HG02943 (cell line): ENCODE measurements around the gene CXCL1.
"Not testable (repeated sequence)": the region's sequence is repeated elsewhere in the genome, so short reads cannot be mapped to it uniquely, and the experiment has no call there.

Source experiments
- ATAC-seq: cut with Tn5 transposase; IDR thresholded peaks from one replicate; pipeline ENCODE4 v1.9.1; 2021; ENCODE audit warnings: mild to moderate bottlenecking, low read depth, moderate library complexity; ENCODE audit not compliant: unreplicated experiment

CXCL1 gene

DNA sequence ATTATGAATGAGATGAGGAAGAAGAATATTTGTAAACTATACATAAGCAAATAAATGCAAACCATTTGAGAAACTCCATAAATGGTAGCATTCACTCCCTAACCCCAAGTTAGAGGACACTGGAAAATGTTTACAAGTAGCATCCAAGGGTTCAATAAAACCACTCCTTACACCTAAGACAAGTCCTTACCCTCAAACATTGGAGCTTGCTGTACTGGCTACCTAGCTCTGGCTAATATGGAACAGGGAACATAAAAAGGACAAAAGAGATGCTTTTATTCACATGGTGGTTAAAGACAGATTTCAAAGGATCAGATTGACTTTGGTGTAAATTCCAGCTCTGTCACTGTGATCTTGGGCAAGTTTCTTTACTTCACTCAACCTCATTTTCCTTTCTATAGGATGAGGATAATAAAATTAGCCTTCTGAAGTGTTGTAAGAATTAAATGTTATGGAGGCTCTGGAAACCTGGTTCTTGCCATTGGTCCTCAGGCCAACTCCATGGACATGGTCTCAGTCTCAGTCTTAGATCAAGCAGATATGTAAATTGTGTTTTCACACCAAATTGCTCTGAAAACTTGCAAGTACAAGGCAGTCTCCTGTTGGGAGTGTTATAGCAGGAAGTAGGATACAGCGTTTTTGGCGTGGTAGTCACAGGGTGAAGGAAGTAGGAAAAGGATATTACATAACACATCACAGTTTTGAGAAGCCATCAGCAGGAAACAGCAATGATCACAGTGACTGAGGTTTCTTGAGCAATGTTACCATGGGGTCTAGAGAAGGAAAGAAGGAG lies 3.3 kb downstream of the CXCL1 start:
- ATAC-seq = no peak

DNA sequence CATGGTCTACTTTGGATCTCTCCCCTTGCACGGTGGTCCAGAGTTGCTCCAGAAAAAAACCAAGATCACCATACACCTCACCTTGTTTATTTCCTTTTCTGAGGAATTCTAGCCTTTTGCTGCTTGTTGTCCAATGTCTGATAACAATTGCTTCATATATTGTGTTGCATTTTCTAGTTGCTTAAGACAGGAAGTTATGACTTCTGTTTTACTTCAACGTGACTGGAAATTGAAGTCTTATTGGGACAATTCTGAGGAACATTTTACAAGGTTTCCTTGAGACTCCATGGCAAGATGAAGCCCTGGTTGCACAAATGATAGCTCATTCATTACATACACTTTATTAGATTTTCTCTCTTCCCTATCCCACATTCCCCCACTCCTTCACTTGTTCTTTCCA lies 5.2 kb downstream of the CXCL1 start:
- ATAC-seq = no peak

DNA sequence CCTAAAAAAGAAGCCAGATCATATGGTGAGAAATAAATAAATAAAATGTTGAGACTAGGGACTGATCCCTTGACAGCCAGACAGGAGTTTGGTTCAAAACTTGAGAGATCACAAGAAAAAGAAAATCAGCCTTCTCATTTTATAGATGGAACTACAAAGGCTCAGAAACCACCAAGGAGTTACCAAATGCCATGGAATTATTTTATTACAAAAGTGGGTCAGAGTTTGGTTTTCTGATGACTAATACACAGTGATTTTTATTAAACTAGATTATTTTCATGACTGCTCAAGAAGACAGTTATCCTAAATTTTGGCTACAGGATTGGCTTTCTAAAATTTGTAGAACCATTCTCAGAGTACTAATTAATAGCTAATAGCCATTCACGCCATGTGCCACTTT lies 6.2 kb downstream of the CXCL1 start:
- ATAC-seq = no peak

GRCh38 chr4:73883306-73883705 lies 14.1 kb downstream of the CXCL1 start:
- no peak for ATAC-seq

DNA sequence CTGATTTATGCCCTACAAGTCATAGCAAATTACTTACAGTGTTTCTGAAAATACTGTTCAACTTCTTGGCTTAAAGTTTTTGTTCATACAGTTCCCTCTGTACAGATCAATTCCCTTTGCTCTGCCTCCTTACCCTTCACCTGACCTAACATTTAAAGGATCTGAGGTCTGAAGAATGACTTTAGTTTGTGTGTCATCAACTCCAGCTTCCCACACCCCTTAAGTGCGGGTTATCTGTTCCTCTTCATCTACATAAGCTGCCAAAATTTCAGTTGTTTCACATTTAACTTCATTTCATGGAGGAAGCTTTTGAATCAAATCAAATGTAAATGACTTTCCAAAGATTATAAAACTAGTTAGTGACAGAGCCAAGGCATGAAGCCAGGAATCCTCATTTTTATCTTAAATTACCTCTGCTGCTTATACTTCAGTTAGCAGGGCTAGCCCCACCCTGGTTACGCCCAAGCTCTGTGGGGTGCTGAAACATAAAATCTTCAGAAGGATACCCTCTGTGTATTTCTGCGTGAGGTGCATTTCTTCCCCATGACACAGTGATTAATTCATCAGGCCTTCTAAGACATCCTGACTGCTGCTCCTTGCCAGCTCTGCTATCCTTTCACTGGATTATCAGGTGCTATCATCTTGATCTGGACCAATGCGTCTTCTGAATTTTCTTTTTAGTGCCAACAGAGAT lies 16.5 kb downstream of the CXCL1 start:
- ATAC-seq = no peak

- no peak for ATAC-seq
Measured at GRCh38 chr4:73891326-73891725, 22.1 kb downstream of the CXCL1 start.

- ATAC-seq = no peak
Measured at GRCh38 chr4:73891739-73892405, 22.7 kb downstream of the CXCL1 start.

DNA sequence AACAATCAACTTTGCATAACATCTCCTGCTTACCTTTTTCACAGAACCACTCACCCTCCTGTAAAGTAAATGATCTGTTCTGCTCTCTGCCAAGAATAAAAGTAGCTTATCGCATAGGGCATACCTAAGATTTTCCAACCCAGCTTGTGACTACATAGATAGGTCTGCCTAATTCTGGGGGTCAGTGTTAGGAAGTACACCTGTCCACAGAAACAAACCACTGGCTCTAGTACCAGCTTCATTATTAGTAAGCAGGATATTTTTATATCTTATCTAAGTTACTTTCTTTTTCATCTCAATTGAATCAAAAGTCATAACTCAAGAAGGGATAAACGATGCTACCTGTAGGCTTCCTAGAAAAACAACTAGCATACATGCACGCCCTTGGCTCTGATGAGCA lies 23.8 kb downstream of the CXCL1 start:
- no peak for ATAC-seq

DNA sequence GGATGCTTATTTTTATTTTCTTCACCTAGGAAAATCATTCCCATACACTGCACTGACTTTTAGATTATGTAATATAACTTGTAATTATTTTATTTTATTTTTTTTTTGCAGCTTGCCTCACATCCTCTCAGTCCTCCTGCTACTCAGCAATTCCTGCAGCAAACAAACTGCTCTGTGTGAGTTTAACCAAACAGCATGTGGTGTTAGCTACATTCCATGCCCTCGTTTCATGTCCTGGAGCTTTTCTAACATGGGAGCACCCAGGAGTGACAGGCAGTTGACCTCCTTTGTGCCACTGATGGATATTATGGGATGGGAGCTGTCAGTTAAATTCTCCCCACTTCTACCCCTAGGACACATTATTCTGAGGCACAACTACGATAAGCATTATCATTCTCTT lies 24.8 kb downstream of the CXCL1 start:
- ATAC-seq = no peak

DNA sequence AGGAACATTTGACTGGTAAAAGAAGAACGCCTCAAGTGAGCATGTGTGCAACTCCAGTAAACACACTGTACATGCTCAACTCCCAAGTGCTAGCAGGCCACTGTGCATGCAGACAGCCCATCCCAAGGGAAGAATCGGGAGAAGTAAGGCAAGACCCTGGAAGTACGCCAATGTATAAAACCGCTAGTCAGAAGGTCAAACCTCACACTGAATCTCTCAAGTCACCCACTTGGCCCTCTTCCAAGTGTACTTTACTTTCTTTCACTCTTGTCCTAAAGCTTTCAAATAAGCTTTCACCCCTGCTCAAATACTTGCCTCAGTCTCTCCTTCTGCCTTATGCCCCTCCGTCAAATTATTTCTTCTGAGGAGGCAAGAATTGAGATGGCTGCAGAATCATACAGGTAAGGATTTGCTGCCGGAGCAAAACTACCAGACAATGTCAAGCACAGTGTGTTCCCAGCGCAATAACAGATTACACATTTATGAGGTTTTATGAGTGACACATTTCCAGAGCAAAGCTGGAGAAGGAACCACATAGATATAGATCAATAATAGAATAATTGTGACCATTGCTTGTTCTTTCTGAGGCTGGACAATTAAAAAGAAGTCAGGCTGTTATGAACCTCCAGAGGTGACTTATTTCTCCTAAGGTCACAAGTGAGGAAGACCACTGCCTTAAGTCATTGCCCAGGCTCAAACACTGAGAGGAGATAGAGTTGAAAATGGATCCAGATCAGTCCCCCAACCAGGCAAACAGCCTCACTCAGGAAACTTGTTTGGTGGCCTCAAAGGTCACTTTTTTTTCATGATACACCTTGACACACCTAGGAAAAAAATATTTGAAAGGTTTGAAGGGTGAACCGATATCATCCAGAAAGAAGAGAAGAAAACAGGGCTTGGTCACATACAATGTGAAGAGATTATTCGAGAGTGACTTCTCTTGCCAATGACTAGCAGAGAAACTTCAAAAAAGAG lies 26.3 kb downstream of the CXCL1 start:
- ATAC-seq = no peak

GRCh38 chr4:73896416-73896815 lies 27.2 kb downstream of the CXCL1 start:
- ATAC-seq = no peak

DNA sequence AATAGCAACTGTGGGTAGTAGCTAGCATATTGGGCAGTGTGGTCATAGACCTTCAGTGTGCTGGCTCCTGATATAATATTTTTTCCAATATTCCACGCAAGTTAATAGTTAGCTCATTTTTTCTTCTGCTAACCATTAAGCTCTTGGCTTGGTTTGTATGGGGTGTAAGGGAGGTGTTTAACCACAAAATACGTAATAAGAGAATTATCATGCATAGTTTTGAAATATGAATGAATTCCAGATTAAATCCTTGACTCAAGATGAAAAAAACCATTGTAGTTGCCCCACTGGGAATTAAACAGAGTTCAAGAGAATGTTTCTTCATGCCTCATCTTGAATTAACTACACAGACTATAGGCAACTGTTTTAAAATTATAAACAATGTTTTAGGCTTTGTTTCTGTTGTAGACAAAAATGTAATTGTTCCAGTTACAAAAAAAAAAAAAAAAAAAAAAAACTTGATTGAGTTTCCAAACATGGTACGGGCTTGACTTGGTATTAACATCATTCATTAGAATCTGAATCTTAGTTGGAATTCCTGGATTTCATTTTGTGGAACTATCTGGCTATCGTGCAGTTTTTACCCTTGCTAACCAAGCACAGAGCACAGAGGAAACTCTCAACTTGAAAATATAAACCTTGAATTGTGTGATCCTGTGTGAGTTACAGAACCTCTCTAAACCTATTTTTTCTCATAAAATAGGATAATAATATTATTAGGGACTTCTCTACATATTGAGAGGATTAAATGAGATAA lies 28.4 kb downstream of the CXCL1 start:
- no peak for ATAC-seq

DNA sequence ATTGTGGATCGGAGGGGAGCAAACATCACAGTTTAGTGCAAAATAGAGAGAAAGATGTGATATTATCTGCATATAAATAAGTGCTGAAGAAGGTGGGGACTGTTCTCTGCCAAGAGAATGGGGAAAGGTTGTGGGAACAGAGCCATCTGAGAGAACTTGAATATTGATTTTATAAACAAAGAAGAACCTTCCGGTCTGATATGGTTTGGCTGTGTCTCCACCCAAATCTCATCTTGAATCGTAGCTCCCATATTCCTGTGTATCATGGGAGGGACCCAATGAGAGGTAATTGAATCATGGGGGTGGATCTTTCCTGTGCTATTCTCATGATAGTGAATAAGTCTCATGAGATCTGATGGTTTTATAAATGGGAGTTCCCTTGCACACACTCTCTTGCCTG lies 30.1 kb downstream of the CXCL1 start:
- ATAC-seq = not testable (repeated sequence)

- no peak for ATAC-seq
Measured at GRCh38 chr4:73901031-73901430, 31.8 kb downstream of the CXCL1 start.

DNA sequence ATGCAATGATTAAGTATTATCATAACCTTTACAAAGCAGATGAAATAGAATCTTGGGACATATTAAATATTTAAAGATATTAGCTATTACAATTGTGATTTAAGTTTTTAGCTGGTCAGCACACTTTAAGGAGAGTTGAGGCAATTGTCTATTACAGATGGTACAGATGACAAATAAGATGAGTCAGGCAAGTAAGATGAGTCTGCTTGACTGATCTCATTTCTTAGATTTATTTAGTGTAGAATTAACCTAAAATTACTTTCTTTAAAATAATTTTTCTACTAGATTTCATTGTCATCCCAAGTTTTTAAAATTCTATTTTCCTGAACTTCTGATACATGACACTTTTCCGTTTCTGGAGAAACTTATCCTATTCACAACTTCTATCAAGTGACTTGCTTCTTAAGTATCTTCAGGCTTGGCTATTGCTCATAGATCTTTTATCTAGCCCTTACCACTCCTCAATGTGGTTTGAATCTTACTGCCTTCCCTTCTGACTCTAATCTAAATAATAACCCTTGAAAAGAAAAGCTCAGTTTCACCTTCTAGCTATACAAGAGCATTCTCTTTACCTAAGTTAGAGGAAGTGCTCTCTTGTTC lies 32.9 kb downstream of the CXCL1 start:
- no peak for ATAC-seq

- no peak for ATAC-seq
Measured at GRCh38 chr4:73902817-73903547, 33.8 kb downstream of the CXCL1 start.

GRCh38 chr4:73904491-73904890 lies 35.3 kb downstream of the CXCL1 start:
- no peak for ATAC-seq

DNA sequence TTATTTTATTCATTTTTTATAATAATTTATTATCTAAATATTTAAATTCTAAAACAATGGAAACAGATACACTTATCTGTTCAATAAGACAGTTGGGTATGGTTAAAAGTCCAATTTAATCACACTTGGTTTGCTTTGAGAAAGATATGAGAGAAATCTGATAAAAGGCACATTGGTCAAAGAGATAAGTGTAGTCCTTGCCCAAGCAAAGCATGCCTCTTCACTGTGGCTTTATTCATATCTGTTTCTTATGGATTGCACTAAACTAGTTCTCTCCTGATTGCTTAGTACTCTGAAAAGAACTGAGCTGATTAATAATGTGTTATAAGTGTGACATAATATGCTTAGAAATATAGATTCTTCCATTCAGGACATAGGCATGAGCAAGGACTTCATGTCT lies 39.8 kb downstream of the CXCL1 start:
- no peak for ATAC-seq

GRCh38 chr4:73911746-73912145 lies 42.6 kb downstream of the CXCL1 start:
- no peak for ATAC-seq
